22Rv1 (cell line): ENCODE data around the gene FBXL19.
A peak's percentile ranks its signal among the peaks of the same experiment; 100 is the strongest.

Experiments
- H3K27ac ChIP-seq: fragments of 450-650 bp; 2 replicates; pipeline ENCODE4 v1.5.1; 2017
- CTCF ChIP-seq: fragments of 450-650 bp; IDR thresholded peaks from 2 replicates; pipeline ENCODE4 v1.5.1; 2017; ENCODE audit warnings: mild to moderate bottlenecking
- ZFX ChIP-seq: fragments of 450-650 bp; IDR thresholded peaks from 2 replicates; pipeline ENCODE4 v1.6.1; 2017; ENCODE audit warnings: antibody characterized with exemption, borderline replicate concordance

Gene FBXL19

GRCh38 chr16:30896889-30897733, 26.3 kb upstream of the FBXL19 start:
- peak overlapping the region; percentile 94 for H3K27ac ChIP-seq
- TF ChIP-seq ZFX = no peak
- no peak; the same call in 1 of the 2 replicates for TF ChIP-seq CTCF

GRCh38 chr16:30899794-30900193, 23.6 kb upstream of the FBXL19 start:
- no peak overlapping the region for H3K27ac ChIP-seq
- no peak for TF ChIP-seq CTCF

GRCh38 chr16:30900588-30900987, 22.8 kb upstream of the FBXL19 start:
- no peak for TF ChIP-seq ZFX
- no peak overlapping the region for H3K27ac ChIP-seq

GRCh38 chr16:30901201-30902028, 22.0 kb upstream of the FBXL19 start:
- TF ChIP-seq ZFX (no peak), CTCF (no peak)
- peak overlapping the region; percentile 64 for H3K27ac ChIP-seq

GRCh38 chr16:30902029-30902972, 21.1 kb upstream of the FBXL19 start:
- TF ChIP-seq CTCF = peak; percentile 96
- TF ChIP-seq ZFX = no peak
- peak overlapping the region; percentile 64 for H3K27ac ChIP-seq

- no peak for TF ChIP-seq ZFX
- TF ChIP-seq CTCF = no peak
- peak overlapping the region; percentile 5; the same call in 1 of the 2 replicates for H3K27ac ChIP-seq
Measured at GRCh38 chr16:30903002-30903401, 20.4 kb upstream of the FBXL19 start.

- H3K27ac ChIP-seq = 0 out of 2 replicates have a peak overlapping the region, but pooled peaks have one; percentile 5
- TF ChIP-seq ZFX = no peak
- no peak for TF ChIP-seq CTCF
Measured at GRCh38 chr16:30903596-30903995, 19.8 kb upstream of the FBXL19 start.
